GM21526 (cell line): ENCODE measurements around the gene TASOR2.

Experiments
- ATAC-seq: cut with Tn5 transposase; IDR thresholded peaks from one replicate; pipeline ENCODE4 v1.9.1; 2021; ENCODE audit warnings: moderate library complexity; ENCODE audit not compliant: unreplicated experiment, low FRiP score

TASOR2 gene

DNA sequence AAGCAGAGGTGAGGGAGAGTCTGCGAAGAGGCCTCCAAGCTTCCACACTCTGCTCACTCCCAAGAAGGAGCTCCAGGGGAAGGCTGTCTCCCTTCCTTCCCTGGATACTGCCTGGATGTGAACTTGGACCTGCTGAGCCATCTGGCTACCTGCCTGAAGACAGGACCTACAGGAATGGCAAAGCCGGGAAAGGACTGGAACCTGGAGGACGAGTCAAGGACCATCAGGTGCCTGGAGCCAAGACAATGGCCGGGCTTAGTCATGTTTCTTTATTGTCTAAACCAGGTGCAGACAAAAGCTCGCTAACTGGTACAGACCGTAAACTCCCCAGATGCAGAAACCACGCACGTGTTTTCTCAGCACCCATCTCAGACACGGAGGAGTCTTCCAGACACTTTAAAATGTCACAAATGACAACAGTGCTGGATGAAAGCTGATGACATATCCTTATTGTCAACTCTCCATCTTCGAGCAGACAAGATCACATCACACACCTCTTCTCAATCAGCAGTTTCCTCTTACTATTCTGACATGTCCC, 30.4 kb upstream of the TASOR2 start:
- ATAC-seq = no peak

DNA sequence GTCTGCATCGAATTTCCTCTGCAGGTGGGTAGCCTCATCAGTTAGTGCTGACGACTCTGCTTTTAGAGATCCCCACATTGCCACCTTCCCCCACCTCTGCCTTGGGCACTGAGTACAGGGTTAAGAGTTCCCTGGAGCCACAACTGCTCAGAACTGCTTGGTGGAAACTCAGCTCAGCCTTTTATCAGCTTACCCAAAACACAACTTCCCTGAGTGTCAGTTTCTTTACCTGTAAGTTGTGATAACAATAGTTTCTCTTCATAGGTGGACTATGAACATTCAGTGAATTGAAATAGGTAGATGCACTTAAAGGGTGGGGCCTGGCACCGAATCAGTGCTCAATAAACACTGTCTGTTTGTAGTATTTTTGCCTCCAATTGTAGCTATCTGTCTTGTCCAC, 29.5 kb upstream of the TASOR2 start:
- no peak for ATAC-seq

DNA sequence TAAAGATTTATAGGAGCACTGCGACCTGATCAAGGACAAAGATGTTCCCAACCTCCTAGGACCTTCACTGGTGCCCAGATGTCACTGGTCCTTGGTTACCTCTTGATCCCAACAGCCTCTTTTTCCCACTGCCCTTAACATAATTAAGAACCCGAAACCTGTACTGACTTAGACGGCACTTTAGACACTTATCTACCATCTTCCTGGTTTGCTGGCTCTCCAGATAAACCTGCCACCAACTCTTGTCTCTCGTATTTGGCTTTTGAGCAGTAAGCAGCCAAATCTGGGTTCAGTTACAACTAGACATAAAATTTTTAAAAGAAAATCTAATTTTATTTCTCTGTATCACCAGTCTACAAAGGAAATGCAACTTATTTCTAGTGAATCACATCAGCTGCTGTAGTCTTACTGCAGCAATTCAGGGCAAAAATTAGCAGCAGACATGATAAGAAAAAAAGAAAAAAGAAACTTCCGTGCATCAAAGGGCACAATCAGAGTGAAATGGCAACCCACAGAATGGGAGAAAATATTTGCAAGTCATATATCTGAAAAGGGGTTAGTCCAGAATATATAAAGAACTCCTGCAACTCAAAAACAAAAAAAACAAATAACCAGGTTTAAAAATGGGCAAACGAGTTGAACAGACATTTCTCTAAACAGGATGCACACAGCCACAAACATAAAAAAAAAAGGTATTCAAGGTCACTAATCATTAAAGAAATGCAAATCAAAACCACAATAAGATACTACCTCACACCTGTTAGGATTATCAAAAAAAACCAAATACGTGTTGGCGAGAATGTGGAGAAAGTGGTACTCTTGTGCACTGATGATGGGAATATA, 27.7 kb upstream of the TASOR2 start:
- ATAC-seq = no peak

DNA sequence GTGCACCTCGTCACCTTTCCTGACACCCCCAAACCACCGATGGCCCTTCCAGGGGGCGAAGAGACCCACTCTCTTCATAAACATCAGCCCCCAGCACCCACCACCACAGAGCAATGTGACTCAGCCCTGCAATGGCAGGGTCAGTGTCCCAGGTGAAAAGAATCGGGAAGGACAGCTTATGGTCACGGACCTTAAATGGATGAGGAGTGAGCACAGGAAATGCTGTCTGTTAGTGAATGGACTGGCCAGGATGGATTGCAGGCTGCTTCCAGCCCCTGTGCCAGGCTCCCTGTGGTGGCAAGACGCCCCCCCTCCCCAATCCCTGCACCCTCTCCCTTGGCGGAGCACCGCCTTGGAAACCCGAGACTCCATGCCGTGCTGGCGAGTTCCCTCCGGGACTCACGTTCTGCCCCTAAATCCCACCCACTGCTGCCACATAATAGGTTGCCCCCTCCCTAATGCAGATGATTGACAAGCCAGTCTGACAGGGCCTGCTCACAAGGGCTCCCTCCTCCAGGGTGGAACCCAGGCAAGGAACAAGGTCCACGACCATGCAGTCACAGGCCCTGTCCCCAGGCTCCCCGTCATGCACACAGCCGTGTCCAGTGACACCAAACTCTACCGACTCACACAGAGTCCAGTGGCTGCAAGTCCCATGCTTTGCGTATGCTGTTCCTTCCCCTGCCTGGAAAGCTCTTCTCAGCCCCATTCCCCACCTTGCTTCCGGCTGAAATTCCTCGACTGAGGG, 25.6 kb upstream of the TASOR2 start:
- no peak for ATAC-seq

DNA sequence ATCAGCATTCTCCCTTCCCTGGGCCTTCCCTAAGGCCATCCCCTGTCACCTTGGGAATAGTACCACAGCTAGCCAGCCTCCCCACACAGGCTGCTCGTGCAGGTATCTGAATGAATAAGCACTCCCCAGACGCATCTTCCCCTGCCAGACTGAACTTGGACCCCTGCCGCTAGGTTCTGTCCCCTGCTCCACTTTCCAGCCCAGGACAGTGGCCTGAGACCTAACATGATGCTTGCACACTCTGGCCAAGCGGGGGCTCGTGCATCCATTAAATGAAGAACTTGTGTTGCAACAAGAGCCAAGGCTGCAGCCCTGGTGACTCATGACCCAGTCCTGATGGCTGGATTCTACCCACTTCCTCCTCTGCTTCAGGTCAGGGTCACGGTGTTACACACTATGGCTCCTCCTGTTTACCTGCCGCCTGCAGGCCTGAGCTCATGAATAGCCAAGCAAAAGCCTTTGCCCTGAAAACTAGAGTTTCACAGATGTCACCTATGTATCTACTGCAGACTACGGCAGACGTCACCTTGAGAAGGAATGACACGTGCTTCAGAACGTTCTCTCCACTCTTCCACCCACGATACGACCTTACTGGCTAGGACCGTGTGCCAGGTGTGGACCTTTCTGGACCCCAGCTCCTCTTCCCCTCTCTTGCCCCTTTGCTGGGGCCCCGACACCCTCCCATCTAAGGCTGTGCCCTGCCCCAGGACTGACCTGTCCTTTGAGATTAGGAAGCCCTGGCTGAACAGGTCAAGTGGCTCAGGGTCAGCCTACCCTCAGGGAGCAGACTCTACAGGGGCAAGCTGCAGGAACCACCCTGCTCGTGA, 24.7 kb upstream of the TASOR2 start:
- ATAC-seq = peak; percentile 66

DNA sequence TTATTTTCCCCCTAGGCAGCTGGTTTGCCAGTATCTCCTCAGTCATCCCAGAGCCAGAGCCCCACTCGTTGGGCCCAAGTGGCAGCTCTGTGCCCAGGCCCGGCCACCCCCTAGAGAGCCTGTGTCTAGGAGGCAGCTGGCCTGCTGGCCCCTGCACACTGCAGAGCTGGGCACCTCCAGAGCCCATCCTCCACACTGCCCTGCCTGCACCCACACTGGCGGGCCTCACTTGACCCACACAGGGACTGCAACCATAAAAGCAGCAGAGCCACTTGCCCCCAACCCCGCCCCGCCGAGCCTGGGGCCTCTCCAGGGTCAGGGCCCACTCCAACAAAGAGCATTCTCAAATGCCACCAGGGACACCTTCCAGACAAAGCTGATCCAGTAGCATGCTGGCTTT, 23.6 kb upstream of the TASOR2 start:
- ATAC-seq = no peak

DNA sequence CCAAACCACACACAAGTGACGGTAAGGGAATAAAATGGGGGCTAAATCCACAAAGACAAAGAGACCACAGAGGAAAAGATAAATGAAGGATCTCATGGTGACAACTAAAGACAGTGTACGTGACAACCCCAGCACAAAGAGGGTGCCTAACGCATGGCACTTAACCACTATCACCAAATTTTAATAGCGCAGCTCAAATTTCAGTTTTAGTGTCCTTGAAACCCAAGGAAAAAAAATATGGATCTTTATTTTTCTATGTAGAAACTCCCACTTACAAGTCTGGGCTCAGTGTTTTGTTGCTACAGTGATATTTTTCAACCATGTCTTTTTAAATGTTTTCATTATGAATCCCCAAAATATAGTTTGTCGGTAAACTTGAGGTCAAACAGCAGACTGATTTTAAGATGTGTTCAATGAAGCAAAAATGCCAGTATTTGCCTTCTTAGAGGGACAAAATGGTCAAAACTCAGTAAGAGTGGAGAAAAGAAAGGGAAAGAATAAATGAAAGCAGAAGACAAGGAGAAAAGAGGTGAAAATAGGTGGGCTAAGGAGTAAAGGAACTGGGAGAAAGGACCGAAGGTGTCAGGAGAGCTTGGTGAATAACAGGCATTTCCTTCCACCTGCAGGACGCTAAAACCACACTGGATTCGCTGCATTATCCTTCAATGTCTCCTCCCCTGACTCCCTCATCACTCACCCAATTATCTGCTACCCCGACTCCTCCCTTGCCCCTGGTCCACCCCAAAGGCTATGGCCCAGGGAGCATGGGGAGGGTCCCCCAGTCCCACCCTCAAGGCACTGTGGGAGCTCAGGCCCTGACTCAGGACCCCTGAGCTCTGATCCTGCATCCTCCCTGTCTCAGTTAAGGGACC, 21.7 kb upstream of the TASOR2 start:
- no peak for ATAC-seq

DNA sequence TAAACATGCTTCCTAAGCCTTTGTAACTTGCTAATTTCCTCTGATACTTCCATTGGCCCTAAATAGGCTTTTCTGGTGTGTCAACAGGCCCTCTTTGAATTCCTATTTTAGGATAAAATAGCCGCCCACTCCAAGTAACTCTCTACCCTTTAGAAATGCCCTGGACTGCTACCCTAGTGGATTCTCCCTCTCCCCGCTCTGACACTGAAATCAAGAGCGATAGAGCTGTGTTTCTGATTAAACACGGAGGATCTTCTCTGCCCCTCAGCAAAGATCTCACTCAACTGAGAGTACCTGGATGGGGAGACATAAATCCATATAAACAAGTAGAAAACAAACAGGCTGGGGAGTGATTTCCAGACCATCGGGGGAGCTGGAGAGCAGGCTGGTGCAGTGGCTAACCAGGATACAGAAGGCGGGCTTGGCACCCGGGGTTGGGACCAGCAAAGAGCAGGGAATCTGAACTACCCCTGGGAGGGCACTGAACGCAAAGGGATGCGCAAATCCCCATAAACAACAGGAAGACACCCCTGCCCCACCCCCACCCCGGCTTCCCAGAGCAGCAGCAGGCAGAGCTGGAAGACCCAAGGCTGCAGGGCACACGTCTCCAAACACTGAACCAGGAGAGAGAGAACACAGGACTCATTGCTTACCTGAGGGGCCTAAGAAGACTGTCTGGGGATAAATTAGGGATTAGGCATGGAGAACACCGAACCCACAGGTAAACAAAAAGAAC, 20.8 kb upstream of the TASOR2 start:
- ATAC-seq = no peak

DNA sequence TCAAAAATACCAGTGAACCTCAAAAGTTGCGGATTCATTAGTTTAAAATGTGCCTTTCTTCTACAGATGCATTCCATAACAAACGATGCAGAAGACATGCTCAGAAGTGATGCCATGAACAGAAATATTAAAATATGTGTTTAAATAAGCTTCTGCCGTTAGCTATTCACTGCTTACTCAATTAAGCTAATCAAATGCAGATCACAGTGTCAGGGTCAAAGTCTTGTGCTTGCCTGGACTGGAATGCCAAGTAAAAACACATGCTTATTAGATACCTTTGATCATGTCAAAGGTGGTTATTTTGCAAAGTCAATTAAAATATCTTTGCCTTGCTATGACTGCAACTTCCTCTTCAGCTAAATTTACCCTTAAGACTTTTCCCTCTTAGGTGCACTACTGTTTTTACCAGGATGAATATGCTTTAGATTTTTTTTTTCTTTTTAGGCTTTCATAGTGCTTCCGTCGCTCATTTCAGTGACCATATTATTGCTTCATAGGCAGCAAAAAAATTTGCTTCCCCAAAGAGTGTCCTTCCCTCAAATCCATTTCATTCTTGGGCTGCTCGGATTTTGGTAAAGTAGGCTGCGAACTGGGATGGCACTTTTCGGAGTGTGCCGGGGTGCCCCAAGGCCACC, 19.1 kb upstream of the TASOR2 start:
- ATAC-seq = no peak

DNA sequence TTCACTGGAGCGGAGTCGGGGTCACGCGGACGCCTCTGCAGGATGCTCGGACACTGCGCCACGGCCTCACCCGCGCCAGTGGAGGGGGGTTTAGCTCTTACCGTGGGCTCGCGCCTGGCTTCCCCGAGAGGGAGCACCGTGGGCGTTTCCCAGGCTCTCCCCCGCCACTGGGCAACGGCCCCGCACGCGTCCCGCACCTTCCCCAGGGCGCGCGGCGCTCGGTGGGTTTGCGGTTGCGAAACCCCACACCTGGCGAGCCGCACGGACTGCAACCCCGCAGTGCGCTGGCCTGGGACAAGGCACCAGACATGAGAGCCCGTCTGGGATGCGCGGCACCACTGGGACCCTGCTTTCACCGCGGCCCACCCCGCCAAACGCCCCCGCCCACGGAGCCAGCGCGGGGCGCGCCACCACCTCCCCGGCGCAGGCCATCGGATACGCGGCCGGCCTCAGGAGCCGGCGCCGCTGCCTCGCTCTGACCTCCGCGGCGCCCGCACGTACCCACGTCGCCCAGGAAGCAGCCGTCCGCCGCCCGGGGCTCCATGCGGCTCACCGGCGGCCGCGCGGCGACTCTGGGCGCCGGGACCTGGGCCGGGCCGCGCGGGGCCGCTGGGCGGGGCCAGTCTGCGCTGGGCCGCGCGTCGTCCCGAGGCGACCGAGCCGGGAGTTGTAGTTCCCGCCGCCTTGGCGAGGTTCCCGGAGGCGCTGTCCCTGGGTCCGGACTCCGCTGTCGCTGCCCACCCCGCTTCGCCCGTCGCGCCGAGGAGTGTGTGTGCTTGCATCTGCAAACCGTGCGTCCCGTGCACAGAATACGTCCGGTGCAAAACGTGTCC, 18.4 kb upstream of the TASOR2 start, which contains the start of gene ASB13:
Gene ASB13 (minus strand): TSS at position 588 of the 833 bp plus-strand sequence. CDS start 44 bp downstream, at position 544.
- ATAC-seq = peak; percentile 57

DNA sequence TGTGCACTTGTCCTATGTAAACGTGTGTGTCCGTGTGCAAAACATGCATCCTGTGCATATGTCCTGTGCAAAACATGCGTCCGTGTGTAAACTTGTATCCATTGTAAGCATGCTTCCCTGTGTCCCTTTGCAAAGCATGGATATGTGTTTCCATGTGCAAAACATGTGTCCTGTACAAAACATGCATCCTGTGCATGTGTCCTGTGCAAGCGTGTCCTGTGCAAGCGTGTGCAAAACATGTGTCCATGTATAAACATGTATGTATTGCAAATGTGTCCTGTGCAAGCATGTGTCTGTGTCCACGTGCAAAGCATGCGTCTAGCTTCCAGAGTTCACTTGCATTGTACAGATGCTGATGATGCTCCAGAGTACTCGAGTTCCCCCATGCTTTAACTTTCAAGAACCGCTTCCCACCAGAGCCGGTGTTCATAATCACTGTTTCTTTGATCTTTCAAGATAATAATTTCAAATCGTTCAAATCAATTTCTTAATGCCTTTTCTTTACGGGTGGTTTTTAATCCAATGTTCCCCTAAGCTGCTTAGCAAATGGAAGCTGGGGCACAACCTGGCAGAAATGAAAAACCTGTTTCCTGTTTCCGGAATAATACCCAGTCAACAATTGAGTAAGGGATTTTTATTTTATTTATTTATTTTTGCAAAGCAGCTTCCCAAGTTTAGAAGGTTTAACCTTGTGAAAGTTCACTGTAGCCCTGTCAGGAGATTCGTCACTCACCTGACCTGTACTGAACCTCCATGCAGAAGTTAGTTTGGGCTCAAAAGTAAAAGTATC, 17.6 kb upstream of the TASOR2 start:
- ATAC-seq = no peak

DNA sequence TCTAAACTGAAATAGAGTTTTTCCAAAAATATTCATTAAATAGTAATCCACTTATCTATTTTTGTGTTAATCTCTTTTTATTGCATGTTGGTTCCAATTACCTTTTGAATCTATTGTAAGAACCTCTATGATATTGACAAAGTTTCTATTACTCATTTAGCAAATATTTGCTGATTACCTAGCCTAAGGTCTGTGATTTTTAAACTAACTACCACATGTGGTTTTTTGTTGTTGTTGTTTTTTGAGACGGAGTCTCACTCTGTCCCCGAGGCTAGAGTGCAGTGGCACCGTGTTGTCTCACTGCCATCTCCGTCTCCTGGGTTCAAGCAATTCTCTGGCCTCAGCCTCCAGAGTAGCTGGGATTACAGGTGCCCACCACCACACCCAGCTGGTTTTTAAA, 16.2 kb upstream of the TASOR2 start:
- no peak for ATAC-seq

DNA sequence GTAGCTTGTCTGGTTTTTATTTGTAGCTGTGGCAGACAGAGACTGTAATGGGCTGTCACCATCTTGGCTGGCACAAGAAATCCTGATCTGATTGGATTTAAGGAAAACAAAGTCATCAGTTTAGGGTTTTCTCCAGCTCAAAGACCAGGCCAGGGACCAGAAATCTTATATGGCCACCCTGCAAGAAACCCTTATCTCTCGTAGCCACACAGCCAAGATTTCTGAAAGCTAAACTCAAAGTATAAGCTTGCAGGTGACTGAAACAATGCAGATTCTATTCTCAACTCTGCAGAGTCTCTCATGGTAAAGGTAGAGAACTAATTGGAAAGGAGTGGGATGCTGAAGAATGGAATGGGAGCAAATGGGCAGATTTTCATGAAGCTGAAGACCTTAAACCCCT, 15.0 kb upstream of the TASOR2 start:
- no peak for ATAC-seq

DNA sequence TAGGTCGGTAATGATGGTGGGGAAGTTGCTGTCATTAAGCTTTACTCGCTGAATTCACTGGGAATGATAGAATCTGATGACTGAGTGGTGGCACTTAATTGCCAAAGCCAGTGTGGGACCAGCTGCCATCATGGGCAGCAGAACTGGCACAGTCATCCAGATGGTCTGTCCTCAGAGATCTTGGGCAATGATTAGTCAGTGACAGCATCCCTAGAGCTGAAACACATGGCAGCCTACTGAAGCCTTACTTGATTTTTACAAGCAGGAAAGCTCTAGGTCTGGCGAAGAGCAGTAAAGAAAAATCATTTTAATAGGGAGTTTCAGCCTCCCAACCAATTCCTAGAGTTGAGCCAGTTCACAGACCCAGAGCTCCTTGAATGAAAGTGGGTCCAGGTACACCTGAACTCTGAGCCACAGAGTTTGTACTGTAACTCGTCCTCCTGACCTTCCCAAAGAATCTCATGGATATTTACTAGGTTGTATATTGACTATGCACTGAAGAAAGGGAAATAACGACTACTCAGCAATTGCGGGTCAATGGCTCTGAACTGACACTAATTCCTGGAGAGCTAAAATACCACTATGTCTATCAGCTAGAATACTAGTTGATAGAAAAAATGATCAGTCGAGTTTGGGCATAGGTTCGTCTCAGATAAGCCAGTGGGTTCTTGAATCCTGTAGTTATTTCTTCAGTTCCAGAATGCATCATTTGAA, 13.8 kb upstream of the TASOR2 start:
- no peak for ATAC-seq

DNA sequence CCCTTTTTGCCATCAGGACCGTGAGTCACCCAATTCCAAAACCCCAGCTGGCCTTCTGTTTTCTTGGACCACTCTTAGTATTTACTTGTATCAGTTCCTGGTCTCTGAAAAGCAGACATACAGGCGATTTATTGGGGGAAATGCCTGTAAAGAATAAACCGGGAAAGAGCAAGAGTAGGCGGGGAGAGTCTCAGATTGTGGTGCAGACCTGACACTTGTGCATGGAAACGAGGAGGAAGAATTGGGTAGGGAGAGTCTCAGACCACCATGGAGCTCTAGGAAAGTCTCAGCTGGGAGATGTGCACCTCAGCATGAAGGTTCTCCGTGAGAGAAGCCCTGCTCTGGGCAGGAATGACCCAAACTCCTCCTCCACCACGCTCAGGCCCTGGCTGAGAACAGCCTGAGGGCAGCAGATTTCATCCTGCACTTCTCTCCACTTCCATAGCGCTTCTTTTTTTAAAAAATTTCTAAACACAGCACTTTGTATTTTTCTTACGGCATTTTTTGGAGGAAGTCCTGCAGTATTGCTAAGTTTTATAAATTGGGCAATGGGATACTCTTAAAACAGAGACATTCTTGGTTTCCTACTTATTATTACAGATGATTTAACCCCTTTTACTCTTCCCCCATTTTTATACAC, 6.1 kb upstream of the TASOR2 start:
- no peak for ATAC-seq

DNA sequence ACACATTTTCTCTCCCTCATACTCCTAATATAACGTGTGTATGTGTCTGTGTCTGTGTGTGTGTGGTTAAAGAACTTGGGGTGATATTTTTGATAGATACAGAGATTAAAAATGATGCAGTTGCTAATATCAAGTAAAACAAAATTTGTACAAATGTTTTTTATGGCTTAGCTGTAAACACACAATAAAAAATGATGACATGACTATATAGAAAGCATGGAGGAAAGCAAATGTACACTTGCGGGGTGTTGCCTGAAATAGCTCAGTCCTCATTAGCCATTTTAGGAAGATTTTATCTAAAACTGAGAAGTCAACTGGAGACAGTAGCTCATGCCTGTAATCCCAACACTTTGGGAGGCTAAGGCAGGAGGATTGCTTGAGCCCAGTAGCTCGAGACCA, 5.6 kb upstream of the TASOR2 start:
- ATAC-seq = no peak
